GM12878 (cell line): Measurements from ENCODE around the gene PLD5. TPM values are rescaled to one million over a fixed set of nuclear protein-coding genes. Genes with fewer than 3 reads are reported as not detected.

Experiments used
- ATAC-seq: fragments of 200-7000 bp; cut with Tn5 transposase; 3 replicates; pipeline ENCODE4 v1.9.1; 2020; ENCODE audit warnings: mild to moderate bottlenecking, moderate library complexity
- BruUV-seq: library from RNA; stranded (reverse); fragments of 400-500 nt; replicated peaks from 2 replicates; lab custom pipeline; 2021; lab: Mats Ljungman, UMichigan
- CTCF ChIA-PET: fragments of 300-600 bp; sonication (Branson Sonifier 250); formaldehyde crosslinking; extraction: SDS; loops from one replicate; lab custom pipeline; 2021; ENCODE audit warnings: inconsistent platforms; lab: Yijun Ruan, JAX
- POLR2A ChIA-PET: fragments of 350-600 bp; formaldehyde crosslinking; extraction: SDS; loops from one replicate; lab custom pipeline; 2021; ENCODE audit warnings: inconsistent platforms; lab: Charles Lee
- RAD21 ChIA-PET: fragments of 300-600 bp; sonication (Branson Sonifier 250); formaldehyde crosslinking; loops from one replicate; lab custom pipeline; 2023; ENCODE audit warnings: antibody characterized with exemption; ENCODE audit not compliant: unreplicated experiment; lab: Charles Lee
- SMC1A ChIA-PET: fragments of 300-600 bp; sonication (Branson Sonifier 250); formaldehyde crosslinking; loops from one replicate; lab custom pipeline; 2023; ENCODE audit not compliant: unreplicated experiment, uncharacterized antibody; lab: Charles Lee
- DNase-seq: peaks from one replicate; pipeline ENCODE4 v3.0.0-alpha.2; 2011; ENCODE audit warnings: low read depth, low spot score
- FAIRE-seq: peaks from 3 replicates; lab custom pipeline; 2011; peaks lifted over from hg19 to GRCh38; lab: Jason Lieb, UNC
- H2AFZ ChIP-seq: 2 replicates; pipeline ENCODE4 v1.6.0; 2011; ENCODE audit warnings: low read depth, low read length, control low read depth; ENCODE audit not compliant: control insufficient read depth
- H3K27ac ChIP-seq: 2 replicates; pipeline ENCODE4 v1.5.1; 2011; ENCODE audit warnings: control low read depth; ENCODE audit not compliant: control insufficient read depth, insufficient read depth
- H3K27me3 ChIP-seq, 2 experiments: replicated peaks in 1 of 2; 2 replicates each; pipeline versions ENCODE4 v1.6.0 to v1.6.1; 2011; ENCODE audit warnings: low read length in 1 of 2; ENCODE audit not compliant: control insufficient read depth in 2 of 2, insufficient read depth in 2 of 2
- H3K36me3 ChIP-seq, 2 experiments: 2 replicates each; pipeline ENCODE4 v1.5.1; 2011; ENCODE audit warnings: low read length in 1 of 2; ENCODE audit not compliant: control insufficient read depth in 2 of 2, insufficient read depth in 2 of 2
- H3K4me1 ChIP-seq: 2 replicates; pipeline ENCODE4 v1.6.1; 2011; ENCODE audit warnings: mild to moderate bottlenecking, low read length, moderate library complexity, mixed read lengths; ENCODE audit not compliant: control insufficient read depth, insufficient read depth
- H3K4me2 ChIP-seq: 2 replicates; pipeline ENCODE4 v1.6.0; 2011; ENCODE audit warnings: control low read depth; ENCODE audit not compliant: control insufficient read depth, insufficient read depth
- H3K4me3 ChIP-seq: fragments of 200-600 bp; sonication (generic); 2 replicates; pipeline ENCODE4 v1.5.1; 2016
- H3K79me2 ChIP-seq: 2 replicates; pipeline ENCODE4 v1.6.0; 2011; ENCODE audit warnings: low read length; ENCODE audit not compliant: control insufficient read depth, insufficient read depth
- H3K9ac ChIP-seq: 2 replicates; pipeline ENCODE4 v1.8.0; 2011; ENCODE audit warnings: low read length, control low read depth, mixed read lengths; ENCODE audit not compliant: control insufficient read depth, insufficient read depth
- H3K9me3 ChIP-seq: replicated peaks from 3 replicates; pipeline ENCODE4 v1.5.1; 2011; ENCODE audit warnings: mild to moderate bottlenecking, low read length; ENCODE audit not compliant: control insufficient read depth, insufficient read depth
- H4K20me1 ChIP-seq: 2 replicates; pipeline ENCODE4 v1.6.0; 2011; ENCODE audit not compliant: control insufficient read depth, insufficient read depth
- CHD4 ChIP-seq: fragments of 200-600 bp; sonication (generic); IDR thresholded peaks from 2 replicates; pipeline ENCODE4 v1.6.1; 2016; ENCODE audit warnings: mild to moderate bottlenecking
- NFIC ChIP-seq: IDR thresholded peaks from 2 replicates; pipeline ENCODE4 v1.6.1; 2012; ENCODE audit warnings: low read depth, mild to moderate bottlenecking, inconsistent platforms, low read length, moderate library complexity
- NFYA ChIP-seq: IDR thresholded peaks from 2 replicates; pipeline ENCODE4 v1.6.1; 2011; ENCODE audit warnings: low read depth, mild to moderate bottlenecking, low read length, improper control_type of control experiment, borderline replicate concordance
- PAX8 ChIP-seq: fragments of 450-650 bp; IDR thresholded peaks from 2 replicates; pipeline ENCODE4 v1.6.1; 2017; ENCODE audit warnings: mild to moderate bottlenecking, moderate library complexity
- SKIL ChIP-seq: fragments of 450-650 bp; IDR thresholded peaks from 2 replicates; pipeline ENCODE4 v1.6.1; 2017; ENCODE audit warnings: mild to moderate bottlenecking, low read depth, inconsistent platforms; ENCODE audit not compliant: poor library complexity, severe bottlenecking
- WGBS: methylation state at CpG from one replicate; pipeline ENCODE4 v1.1.6; 2016; ENCODE audit warnings: low lambda C conversion rate; ENCODE audit not compliant: insufficient replicate concordance, insufficient coverage; ENCODE audit errors: missing lambda C conversion rate; 5-methylcytosine and 5-hydroxymethylcytosine counted together
- in situ Hi-C: fragments of 300-500 bp; cut with MboI; formaldehyde crosslinking; loops from 9 replicates; pipeline ENCODE4 v1.14.3; 2018; ENCODE audit warnings: mixed read lengths
- intact Hi-C: fragments of 100-400 bp; cut with micrococcal nuclease; formaldehyde crosslinking; loops from one replicate; pipeline ENCODE4 v1.14.2; 2022; ENCODE audit not compliant: unreplicated experiment
- polyA plus RNA-seq, 11 experiments: library from polyadenylated mRNA; depleted of rRNA in 4 of 11; unstranded in 6 of 11; stranded (reverse) in 5 of 11; fragments of >200 nt; fragmentation: Nextera tagmentation in 4 of 11; fragmentation: Illumina TruSeq in 1 of 11; extraction: Ambion mirVana in 4 of 11; extraction: Trizol in 1 of 11; gene quantifications; 1 replicate in 1 of 11; 2 replicates in 10 of 11; pipeline versions ENCODE4 v1.2.1 to v1.2.3, GENCODE V29; 2011 to 2016; ENCODE audit warnings: inconsistent platforms in 2 of 11, missing spikeins in 2 of 11, low read depth in 1 of 11
- total RNA-seq, 4 experiments: library from RNA; depleted of rRNA in 3 of 4; stranded (reverse); fragments of >200 nt in 3 of 4; fragmentation: Illumina TruSeq in 1 of 4; extraction: Trizol in 1 of 4; gene quantifications; 2 replicates each; pipeline versions ENCODE4 v1.2.1 to v1.2.3, GENCODE V29; 2013 to 2021
- TF ChIP-seq, protein P1 (sequence below), 3 experiments: IDR thresholded peaks in 2 of 3; conservative IDR thresholded peaks in 1 of 3; 2 replicates each; pipeline ENCODE4 v1.5.1; 2011; ENCODE audit warnings: low read depth in 3 of 3, low read length in 3 of 3, mild to moderate bottlenecking in 3 of 3, control low read depth in 2 of 3, moderate library complexity in 2 of 3, inconsistent platforms in 1 of 3, mixed read lengths in 1 of 3; ENCODE audit not compliant: control insufficient read depth in 2 of 3, insufficient read depth in 1 of 3; ENCODE audit errors: extremely low read depth in 1 of 3
- TF ChIP-seq, protein P2 (sequence below): fragments of 450-650 bp; formaldehyde crosslinking; IDR thresholded peaks from 2 replicates; pipeline ENCODE4 v1.5.0; 2022; ENCODE audit warnings: mild to moderate bottlenecking, missing genetic modification characterization

The PLD5 gene
- total and polyA plus RNA-seq, 10 of the 15 experiments (the other 5 are each of a cell fraction or from before 2014, with no cell fraction given) = not detected

- in situ Hi-C loops = no loop called here
- ATAC-seq = peak; percentile 73
- ChIA-PET RAD21 (no interaction called here), CTCF (interaction anchor here (0.6 to 1.7 kb wide), 4 partner anchors 8 to 836 kb away, joined by 3 to 6 read pairs (median 4); no protein-coding TSS in a partner anchor), SMC1A (no interaction called here), POLR2A (interaction anchor here (0.5 kb wide), 1 partner anchor 403 kb away, joined by 4 read pairs; no protein-coding TSS in a partner anchor)
- TF ChIP-seq, protein P1, sequence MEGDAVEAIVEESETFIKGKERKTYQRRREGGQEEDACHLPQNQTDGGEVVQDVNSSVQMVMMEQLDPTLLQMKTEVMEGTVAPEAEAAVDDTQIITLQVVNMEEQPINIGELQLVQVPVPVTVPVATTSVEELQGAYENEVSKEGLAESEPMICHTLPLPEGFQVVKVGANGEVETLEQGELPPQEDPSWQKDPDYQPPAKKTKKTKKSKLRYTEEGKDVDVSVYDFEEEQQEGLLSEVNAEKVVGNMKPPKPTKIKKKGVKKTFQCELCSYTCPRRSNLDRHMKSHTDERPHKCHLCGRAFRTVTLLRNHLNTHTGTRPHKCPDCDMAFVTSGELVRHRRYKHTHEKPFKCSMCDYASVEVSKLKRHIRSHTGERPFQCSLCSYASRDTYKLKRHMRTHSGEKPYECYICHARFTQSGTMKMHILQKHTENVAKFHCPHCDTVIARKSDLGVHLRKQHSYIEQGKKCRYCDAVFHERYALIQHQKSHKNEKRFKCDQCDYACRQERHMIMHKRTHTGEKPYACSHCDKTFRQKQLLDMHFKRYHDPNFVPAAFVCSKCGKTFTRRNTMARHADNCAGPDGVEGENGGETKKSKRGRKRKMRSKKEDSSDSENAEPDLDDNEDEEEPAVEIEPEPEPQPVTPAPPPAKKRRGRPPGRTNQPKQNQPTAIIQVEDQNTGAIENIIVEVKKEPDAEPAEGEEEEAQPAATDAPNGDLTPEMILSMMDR (IDR thresholded peaks at IDR 0.05 in 2 of 3, conservative IDR thresholded peaks at IDR 0.05 in 1 of 3; ENCODE audit: control insufficient read depth in 2 of 3, extremely low read depth in 1 of 3, insufficient read depth in 1 of 3, low read depth in 3 of 3, low read length in 3 of 3) = peak; percentile 12 to 19 (median 13); a peak in 2 of 6 replicates
- no peak for TF ChIP-seq CHD4
- WGBS = 49% methylated on average over 4 of the region's 4 CpGs
- Histone ChIP-seq H3K4me3 (no peak overlapping the region), H3K4me2 (no peak overlapping the region), H3K9me3 (no peaks in the 10 kb centered on the region), H3K27me3 (no peaks in the 10 kb centered on the region), H2AFZ (no peak overlapping the region), H3K4me1 (no peaks in the 10 kb centered on the region), H3K27ac (no peak overlapping the region), H3K79me2 (no peaks in the 10 kb centered on the region), H4K20me1 (no peaks in the 10 kb centered on the region), H3K36me3 (no peaks in the 10 kb centered on the region), H3K9ac (no peak overlapping the region)
- DNase-seq = no peak
- no peak for FAIRE-seq
- intact Hi-C loops = no loop called here
- no TSS peak for BruUV-seq
Measured at GRCh38 chr1:242425232-242425631, 99.3 kb downstream of the PLD5 start.

GRCh38 chr1:242416657-242417056 lies 107.8 kb downstream of the PLD5 start:
- 0% methylated on average over 1 of the region's 1 CpG for WGBS
- no peak for FAIRE-seq
- H3K36me3 ChIP-seq = no peaks in the 10 kb centered on the region
- no peak overlapping the region for H2AFZ ChIP-seq
- H3K27ac ChIP-seq = no peak overlapping the region
- intact Hi-C loops (no loop called here), in situ Hi-C loops (no loop called here)
- no peaks in the 10 kb centered on the region for H4K20me1 ChIP-seq
- no peak overlapping the region for H3K4me2 ChIP-seq
- H3K79me2 ChIP-seq = no peaks in the 10 kb centered on the region
- no peak for ATAC-seq
- no peaks in the 10 kb centered on the region for H3K4me1 ChIP-seq
- no peak overlapping the region for H3K4me3 ChIP-seq
- H3K9ac ChIP-seq = no peak overlapping the region
- no TSS peak for BruUV-seq
- H3K9me3 ChIP-seq = no peaks in the 10 kb centered on the region
- ChIA-PET SMC1A (interaction anchor here (1.4 kb wide), 1 partner anchor 11 kb away, joined by 3 read pairs; no protein-coding TSS in a partner anchor), RAD21 (no interaction called here), POLR2A (no interaction called here), CTCF (no interaction called here)
- no peaks in the 10 kb centered on the region for H3K27me3 ChIP-seq
- DNase-seq = no peak
- TF ChIP-seq NFYA = no peak
- no peak for TF ChIP-seq SKIL
- no peak for TF ChIP-seq NFIC
- TF ChIP-seq, protein P2, sequence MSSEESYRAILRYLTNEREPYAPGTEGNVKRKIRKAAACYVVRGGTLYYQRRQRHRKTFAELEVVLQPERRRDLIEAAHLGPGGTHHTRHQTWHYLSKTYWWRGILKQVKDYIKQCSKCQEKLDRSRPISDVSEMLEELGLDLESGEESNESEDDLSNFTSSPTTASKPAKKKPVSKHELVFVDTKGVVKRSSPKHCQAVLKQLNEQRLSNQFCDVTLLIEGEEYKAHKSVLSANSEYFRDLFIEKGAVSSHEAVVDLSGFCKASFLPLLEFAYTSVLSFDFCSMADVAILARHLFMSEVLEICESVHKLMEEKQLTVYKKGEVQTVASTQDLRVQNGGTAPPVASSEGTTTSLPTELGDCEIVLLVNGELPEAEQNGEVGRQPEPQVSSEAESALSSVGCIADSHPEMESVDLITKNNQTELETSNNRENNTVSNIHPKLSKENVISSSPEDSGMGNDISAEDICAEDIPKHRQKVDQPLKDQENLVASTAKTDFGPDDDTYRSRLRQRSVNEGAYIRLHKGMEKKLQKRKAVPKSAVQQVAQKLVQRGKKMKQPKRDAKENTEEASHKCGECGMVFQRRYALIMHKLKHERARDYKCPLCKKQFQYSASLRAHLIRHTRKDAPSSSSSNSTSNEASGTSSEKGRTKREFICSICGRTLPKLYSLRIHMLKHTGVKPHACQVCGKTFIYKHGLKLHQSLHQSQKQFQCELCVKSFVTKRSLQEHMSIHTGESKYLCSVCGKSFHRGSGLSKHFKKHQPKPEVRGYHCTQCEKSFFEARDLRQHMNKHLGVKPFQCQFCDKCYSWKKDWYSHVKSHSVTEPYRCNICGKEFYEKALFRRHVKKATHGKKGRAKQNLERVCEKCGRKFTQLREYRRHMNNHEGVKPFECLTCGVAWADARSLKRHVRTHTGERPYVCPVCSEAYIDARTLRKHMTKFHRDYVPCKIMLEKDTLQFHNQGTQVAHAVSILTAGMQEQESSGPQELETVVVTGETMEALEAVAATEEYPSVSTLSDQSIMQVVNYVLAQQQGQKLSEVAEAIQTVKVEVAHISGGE (CRISPR knock-in tag) = no peak
- no peak for TF ChIP-seq PAX8
